ENCODE data around the gene CHP2.
"Not testable (repeated sequence)": the region's sequence is repeated elsewhere in the genome, so short reads cannot be mapped to it uniquely, and the experiment has no call there.

CHP2 gene

DNA sequence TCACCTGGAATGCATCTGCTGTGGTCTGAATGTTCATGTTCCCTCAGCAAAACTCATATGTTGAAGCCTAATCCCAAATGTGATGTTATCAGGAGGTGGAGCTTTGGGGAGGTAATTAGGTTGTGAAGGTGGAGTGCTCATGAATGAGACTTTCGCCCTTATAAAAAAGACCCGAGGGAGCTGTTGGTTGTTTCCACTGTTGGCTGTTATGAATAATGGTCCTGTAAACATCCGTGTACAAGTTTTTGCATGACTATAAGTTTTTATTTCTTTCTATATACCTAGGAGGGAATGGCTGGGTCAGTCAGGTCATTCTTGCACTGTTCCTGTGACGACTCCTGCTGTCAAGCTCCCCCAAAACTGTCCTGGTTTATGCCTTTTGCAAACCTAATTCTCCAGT is 9.6 kb upstream of the CHP2 start:
- DNase-seq (ENCODE audit: low read depth in 3 of 3) = no peak

DNA sequence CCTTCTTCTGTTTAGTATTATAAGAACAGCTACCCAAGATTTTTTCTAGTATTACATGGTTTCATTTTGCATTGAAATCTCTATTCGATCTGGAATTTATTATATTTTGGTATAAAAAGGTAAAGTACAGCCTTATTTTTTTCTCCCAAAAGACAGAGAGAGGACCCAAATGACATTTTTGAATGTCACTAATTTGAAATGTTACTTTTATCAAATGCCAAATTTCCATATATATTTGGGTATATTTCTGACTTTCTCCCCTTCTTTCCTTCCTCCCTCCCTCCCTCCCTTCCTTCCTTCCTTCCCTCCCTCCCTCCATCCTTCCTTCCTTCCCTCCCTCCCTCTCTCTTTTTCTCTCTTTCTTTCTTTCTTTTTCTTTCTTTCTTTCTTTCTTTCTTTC is 6.2 kb upstream of the CHP2 start:
- no peak for DNase-seq (ENCODE audit: low read depth in 3 of 3)

- not testable (repeated sequence) for DNase-seq (ENCODE audit: low read depth in 3 of 3)
Measured at GRCh38 chr16:23751053-23751452, 3.8 kb upstream of the CHP2 start.

GRCh38 chr16:23753908-23754593 is 775 bp upstream of the CHP2 start:
- no peak for DNase-seq (ENCODE audit: low read depth in 3 of 3)

- no peak for DNase-seq (ENCODE audit: low read depth in 3 of 3)
Measured at GRCh38 chr16:23755484-23755809, 621 bp downstream of the CHP2 start.

GRCh38 chr16:23757116-23757515 is 2.3 kb downstream of the CHP2 start:
- DNase-seq (ENCODE audit: low read depth in 3 of 3) = no peak

GRCh38 chr16:23757937-23758619 is 3.3 kb downstream of the CHP2 start:
- DNase-seq (ENCODE audit: low read depth in 3 of 3) = no peak

- no peak for DNase-seq (ENCODE audit: low read depth in 3 of 3)
Measured at GRCh38 chr16:23765933-23766332, 11.1 kb downstream of the CHP2 start.

DNA sequence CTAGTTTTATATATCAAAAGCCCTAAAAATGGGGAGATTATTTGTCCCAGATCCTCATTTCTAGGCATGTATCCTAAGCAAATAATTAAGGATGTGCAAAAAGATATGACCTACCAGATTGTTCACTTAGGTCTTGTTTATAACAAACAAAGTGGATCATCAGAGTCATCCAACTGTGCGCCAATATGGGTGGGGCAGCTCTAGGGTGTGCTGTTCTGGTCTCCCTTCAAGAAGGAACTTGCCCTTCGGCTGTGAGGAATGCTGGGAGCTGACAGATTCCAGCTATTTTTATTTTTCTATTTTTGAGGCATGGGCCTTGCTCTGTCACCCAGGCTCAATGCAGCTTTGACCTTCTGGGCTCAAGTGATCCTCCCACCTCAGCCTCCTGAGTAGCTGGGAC is 13.8 kb downstream of the CHP2 start:
- no peak for DNase-seq (ENCODE audit: low read depth in 3 of 3)

GRCh38 chr16:23771027-23771426 is 16.2 kb downstream of the CHP2 start:
- DNase-seq (ENCODE audit: low read depth in 3 of 3) = no peak

GRCh38 chr16:23771642-23772041 is 16.8 kb downstream of the CHP2 start:
- DNase-seq (ENCODE audit: low read depth in 3 of 3) = no peak

DNA sequence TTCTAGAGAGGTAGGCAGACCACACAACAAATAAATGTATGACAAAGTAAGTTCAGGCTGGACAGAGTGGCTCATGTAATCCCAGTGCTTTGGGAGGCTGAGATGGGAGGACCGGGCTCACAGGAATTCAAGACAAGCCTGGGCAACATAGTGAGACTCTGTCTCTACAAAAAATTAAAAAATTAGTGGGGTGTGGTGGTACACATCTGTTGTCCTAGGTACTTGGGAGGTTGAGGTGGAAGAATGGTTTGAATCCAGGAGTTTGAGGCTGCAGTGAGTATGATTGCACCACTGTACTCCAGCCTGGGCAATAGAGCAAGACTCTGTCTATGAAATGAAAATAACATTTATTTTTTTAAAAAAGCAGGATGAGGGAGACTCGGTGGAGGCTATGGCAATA is 18.5 kb downstream of the CHP2 start:
- no peak for DNase-seq (ENCODE audit: low read depth in 3 of 3)

DNA sequence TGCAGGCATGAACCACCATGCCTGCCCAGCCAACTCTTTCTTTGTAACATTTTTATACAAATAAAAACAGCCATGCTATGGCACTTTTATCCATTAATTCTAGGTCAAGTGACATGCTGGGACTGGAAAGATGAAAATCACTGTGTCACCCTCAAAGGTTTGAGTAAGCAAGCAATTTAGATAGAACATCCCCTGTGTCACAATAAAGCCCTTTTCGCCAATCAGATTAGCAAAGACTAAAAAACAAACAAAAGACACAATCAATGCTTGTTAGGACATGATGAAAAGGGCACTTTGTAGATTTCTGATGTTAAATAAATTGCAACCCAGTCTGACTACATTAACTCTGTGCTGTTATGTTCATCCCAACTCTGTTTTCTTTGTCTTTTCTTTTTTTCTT is 26.4 kb downstream of the CHP2 start:
- DNase-seq (ENCODE audit: low read depth in 3 of 3) = no peak

DNA sequence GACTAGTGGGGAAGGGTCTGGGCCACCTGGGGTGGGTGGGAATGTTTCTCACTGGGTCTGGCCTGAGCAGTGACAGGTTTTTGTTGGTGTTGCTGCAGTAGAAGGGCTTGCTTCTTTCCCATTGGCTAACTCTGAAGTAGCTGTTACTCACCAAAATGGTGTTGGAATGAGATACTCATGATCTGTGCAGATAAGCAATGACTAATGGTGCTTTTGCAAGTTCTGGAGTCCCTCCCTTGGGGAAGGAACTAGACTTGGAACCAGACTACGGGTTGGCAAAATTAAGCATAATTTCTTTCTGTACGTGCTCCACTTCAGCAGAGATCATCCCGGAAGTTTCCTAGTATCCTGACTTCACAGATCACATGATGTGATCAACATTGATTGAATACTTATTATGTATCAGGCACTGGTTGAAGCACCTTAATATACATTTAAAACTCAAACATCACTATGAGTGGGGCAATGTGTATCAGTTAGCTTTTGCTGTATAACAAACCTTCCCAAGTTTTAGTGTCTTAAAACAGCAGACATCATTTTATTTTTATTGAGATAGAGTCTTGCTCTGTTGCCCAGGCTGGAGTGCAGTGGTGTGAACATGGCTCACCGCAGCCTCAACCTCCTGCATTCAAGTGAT is 30.1 kb downstream of the CHP2 start:
- no peak for DNase-seq (ENCODE audit: low read depth in 3 of 3)

GRCh38 chr16:23785842-23786241 is 31.0 kb downstream of the CHP2 start:
- no peak for DNase-seq (ENCODE audit: low read depth in 3 of 3)

DNA sequence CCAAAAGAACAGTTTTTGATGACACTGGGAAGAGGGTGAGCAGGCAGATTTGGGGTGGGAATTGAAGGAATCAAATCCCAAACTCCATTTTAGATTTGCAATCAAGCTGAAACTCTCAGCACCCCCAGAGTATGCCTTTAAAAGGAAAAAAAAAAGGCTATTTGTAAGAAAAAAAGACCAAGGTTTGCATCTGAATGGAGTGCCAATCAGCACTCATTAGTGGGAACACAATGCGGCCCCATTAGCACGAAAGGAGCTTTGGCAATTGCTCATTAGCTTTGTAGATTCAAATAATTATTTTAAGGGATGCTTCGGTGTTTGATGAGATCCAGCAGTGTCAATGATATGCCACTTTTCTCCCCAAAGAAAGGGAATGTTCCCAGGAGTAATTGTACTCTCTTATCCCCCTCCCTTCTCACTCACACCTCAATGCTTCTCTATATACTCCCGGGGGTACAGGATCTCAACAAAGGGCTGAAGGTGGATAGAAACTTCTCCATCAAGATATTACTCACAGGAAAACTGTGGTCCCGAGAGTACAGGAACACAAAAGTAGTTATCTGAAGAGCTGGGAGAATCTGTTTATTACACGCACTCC is 32.2 kb downstream of the CHP2 start:
- DNase-seq (ENCODE audit: low read depth in 3 of 3) = no peak

DNA sequence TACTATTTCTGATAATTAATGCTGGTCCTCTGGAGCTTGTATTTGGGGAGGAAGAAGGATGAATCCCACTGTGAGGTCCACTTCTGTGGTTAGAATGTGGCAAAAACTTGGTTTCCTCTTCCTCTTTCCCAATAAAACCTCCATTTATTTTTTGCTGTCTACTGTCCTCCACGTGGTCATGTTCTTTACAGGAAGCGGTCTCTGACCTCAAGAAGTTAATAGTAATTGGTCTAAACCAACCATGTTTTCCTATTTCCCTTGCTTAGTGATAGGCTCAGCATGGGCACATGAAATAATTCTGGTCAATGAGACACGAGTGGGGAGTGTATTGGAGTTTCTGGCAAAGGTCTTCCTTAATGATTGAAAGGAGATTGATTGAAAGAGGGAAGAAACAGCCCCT is 33.9 kb downstream of the CHP2 start:
- no peak for DNase-seq (ENCODE audit: low read depth in 3 of 3)

DNA sequence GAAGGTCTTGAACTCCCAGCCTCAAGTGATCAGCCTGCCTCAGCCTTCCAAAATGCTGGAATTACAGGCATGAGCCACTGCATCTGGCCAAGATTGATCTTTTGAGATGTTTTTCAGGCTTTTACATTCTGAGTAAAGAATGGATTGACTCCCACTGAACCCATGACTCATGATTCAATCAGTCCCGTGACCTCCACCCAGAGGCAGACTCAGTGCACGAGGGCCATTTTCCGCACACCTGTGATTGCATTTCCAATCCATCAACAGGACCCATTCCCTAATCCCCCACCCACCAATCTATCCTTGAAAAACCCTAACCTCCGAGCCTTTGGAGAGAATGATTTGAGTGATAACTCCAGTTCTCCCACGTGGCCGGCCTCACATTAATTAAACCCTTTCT is 40.6 kb downstream of the CHP2 start:
- DNase-seq (ENCODE audit: low read depth in 3 of 3) = no peak

DNA sequence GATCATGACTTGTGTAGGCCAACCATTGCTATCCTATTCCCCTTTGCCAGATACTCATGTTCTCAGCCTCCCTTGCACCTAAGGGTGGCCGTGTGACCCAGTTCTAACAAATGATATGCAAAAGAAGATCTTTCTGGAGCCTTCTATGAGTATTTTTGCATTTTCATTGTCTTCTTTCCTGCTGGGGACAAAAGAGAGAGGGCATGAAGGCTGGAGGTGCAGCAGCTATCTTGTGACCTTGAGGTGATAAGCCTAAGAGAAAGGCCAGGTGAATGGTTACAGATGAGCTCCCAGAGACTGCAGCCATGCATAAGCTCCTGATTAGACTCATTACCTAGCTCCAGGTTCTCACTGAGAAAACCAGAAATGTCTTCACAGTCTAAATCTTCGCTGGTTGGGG is 42.1 kb downstream of the CHP2 start:
- no peak for DNase-seq (ENCODE audit: low read depth in 3 of 3)

DNA sequence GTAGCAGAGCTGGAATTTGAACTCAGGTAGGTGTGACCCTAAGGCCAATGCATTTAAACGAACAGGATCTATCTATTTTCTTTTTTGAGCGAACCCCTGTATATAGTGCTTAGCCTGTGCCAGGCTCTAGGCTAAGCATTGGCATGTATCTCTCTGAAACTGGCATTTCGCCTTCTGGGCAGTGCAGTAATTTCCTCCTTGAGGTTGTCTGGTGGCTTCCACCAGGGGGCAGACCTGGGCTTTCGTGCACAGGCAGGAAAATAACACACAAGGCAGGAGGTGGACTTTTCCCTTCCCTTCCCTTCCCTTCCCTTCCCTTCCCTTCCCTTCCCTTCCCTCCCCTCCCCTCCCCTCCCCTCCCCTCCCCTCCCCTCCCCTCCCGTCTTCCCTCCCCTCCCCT is 46.6 kb downstream of the CHP2 start:
- peak; percentile 40 to 77 (median 66) for DNase-seq (ENCODE audit: low read depth in 3 of 3)

GRCh38 chr16:23802776-23803175 is 48.0 kb downstream of the CHP2 start:
- no peak for DNase-seq (ENCODE audit: low read depth in 3 of 3)

GRCh38 chr16:23803591-23804123 is 48.8 kb downstream of the CHP2 start:
- peak; percentile 53 to 59 (median 58) for DNase-seq (ENCODE audit: low read depth in 3 of 3)

DNA sequence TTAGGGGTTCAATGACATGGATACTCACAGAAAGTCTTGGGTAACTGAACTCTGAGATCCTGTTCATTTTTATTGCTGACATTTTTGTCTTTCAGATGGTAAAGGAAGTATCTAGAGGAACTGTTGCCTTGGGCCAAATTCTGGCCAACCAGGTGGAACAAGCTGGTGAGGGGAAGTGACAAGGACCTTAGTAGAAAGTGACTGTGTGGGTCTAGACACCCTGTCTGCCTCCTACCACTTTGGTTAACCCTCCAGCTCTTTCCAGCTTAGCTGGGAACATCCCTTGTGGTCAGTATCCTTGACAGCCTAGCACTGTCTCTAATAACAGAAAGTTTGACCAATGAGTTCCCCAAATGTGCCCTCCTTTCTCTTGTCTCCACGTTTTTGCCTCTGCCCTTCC is 52.2 kb downstream of the CHP2 start:
- DNase-seq (ENCODE audit: low read depth in 3 of 3) = no peak
